Anterior cingulate cortex (tissue), 58 donors: ENCODE results near the gene COPS4.
"Not testable (repeated sequence)": the region's sequence is repeated elsewhere in the genome, so short reads cannot be mapped to it uniquely, and the experiment has no call there.

Source experiments
- DNase-seq, 58 donors: peaks; one replicate each; lab custom pipeline; 2025; lab: John Stamatoyannopoulos, UW

Gene COPS4

DNA sequence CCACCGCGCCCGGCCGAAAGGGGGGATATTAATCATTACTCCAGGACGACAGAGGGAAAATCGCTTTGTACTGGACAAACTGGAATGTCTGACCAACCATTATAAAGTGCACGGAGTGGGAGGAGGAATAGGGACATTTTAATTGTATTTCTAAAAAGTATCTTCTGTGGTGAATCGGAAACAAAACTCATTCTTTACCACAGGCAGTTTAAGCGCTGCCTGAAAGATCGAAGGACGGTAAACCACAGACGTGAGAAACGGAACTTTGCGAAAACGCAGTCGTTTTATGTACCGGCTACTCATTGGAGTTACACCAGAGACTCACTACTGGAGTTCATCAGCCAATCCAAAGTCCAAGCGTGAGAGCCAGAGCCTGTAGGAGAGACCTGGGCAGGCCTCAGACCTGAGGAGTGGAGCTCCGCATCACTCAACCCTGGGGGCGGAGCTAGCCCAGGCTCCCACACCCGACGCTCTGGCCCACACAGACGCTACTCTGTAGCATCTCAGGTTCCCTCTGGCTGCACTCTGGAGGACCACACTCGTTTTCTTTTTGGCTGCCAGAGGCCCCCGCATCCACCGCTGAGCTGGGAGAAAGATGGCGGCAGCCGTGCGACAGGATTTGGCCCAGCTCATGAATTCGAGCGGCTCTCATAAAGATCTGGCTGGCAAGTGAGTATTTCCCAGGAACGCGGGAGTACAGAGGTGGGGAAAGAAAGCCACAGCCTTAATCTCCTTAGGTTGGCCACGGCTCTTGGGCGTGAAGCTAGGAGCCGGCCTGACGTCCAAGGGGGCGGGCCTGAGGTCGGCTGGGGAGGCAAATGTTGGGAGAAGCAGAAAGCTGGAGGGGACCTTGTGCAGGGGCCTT lies at the start of gene COPS4:
COPS4 (plus strand) TSS at position 554 of the 865 bp plus-strand sequence; CDS start at position 596, 42 bp downstream.
- DNase-seq = peak; percentile 71 to 99 (median 97)

GRCh38 chr4:82987519-82987918 lies 47.5 kb upstream of the COPS4 start:
- DNase-seq = not testable (repeated sequence)

DNA sequence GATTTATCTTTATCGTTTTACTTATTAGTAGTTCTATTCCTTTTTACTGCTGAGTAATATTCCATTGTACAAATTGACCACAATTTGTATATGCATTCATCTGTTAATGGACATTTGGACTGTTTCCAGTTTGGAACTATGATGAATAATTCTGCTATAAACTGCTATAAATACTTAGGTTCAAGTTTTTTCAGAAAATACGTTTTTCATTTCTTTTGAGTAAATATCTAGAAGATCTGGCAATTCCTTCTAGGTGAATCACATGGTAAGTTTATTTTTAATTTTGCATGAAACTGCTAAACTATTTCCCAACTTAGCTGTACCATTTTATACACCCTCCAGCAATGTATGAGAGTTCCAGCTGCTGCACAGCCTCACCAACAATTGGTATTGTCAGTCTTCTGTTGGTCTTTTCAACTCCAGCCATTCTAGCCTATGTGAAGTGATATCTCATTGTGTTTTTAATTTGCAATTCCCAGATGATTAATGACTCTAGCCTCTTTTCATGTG lies 46.6 kb upstream of the COPS4 start:
- DNase-seq = no peak

DNA sequence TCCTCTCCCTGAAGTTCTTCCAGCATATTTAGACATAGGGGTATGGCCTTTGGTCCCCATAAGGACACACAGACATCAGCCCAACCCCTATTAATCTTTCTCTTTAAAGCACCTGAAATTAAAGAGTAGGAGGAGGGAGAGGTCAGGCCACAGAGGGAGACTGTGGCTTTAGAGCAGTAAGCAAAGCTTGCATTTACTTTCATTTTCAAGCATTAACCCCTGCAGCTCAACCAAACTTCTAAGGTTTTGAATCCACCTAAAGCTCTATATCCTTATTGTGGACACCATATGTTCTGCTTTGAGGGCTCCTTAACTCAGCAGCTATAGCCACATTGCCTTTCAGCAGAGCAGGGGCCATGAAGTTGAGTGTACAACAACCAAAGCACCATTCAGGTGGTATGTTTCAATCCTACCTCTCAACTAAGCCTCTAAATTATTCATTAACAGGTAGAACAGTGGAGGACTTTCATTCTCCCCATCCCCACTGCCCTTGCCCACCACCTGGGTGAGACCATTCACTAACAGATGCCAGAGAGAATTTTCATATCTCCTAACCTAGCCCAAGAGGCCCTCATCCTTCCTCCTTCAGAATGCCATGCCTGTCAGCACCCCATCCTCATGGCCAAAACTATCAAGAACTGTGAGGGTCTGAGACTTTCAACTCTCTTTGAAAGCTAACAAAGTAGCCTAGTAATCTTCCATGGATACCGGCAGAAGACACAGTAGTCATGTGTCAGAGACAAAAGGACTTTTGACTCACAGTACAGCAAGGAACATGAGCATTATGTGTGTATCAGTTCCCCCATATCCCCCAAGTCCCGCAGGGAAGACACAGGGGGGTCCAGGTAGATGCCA lies 45.2 kb upstream of the COPS4 start:
- no peak for DNase-seq

GRCh38 chr4:82994834-82995233 lies 40.1 kb upstream of the COPS4 start:
- no peak for DNase-seq

GRCh38 chr4:82998898-82999297 lies 36.1 kb upstream of the COPS4 start:
- no peak for DNase-seq

- DNase-seq = no peak
Measured at GRCh38 chr4:83002329-83002728, 32.7 kb upstream of the COPS4 start.

DNA sequence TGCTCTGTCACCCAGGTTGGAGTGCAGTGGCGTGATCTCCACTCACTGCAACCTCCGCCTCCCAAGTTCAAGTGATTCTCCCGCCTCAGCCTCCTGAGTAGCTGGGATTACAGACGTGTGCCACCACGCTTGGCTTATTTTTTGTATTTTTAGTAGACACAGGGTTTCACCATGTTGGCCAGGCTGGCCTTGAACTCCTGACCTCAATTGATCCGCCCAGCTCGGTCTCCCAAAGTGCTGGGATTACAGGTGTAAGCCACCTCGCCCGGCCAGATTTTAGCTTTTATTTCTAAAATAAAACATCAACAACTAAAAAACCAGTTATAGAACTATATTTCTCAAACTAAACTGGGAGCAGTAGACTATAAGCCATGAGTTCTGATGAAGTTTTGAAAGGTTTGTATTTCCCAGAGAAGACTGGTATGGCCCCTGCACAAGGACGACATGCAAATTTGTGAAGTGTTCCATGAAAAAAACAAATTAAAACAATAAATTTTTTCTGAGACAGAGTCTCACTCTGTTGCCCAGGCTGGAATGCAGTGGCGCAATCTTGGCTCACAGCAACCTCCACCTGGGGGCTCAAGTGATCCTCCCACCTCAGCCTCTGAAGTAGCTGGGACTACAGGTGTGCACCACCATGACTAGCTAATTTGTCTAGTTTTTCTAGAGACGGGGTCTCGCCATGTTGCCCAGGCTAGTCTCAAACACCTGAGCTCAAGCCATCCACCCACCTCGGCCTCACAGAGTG lies 31.8 kb upstream of the COPS4 start:
- DNase-seq = not testable (repeated sequence)

GRCh38 chr4:83009529-83009928 lies 25.5 kb upstream of the COPS4 start:
- no peak for DNase-seq

GRCh38 chr4:83010111-83010521 lies 24.9 kb upstream of the COPS4 start:
- DNase-seq = peak in 10 of 58 donors; percentile 16 to 58 (median 39)

DNA sequence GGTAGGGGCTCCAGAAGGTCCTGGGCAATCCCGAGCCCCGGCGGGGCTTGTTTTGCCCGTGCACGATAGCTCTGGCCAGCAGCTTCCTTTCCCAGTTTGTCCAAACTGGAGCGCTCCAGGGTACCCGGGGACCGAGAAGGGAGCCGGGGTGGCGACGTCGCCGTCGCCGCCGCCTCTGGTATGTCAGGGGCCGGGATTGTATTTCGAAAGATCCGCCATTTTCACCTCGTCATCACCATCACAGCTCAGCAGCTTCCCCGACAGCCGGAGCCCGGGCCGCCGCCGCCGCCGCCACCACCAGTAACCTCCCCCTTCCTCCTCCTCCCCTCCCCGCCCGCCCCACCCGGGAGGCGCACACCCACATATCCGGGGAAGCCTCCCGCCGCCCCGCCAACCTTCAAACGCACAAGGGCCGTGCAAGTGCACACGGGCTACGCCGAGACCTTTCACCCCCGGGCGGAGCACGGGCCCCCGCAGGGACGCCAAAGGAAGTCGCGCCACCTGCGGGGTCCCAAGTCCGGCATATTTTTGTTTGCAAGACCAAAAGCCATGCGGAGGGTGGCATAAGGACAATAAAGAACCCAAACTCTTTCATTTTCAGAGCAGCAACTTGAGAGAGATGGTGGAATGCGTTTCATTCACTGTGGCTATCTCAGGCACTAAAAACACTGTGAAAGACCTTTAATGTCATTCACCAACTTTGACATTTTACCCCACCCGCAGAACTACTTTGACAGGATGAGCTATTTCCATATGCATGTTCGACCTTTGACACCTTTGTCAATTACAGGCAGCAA lies 24.3 kb upstream of the COPS4 start, which contains the start of gene LIN54:
LIN54 (minus strand) TSS at position 302 of the 797 bp plus-strand sequence. CDS start 25,979 bp downstream, outside the sequence.
- peak in 56 of 58 donors; percentile 27 to 81 (median 62) for DNase-seq

DNA sequence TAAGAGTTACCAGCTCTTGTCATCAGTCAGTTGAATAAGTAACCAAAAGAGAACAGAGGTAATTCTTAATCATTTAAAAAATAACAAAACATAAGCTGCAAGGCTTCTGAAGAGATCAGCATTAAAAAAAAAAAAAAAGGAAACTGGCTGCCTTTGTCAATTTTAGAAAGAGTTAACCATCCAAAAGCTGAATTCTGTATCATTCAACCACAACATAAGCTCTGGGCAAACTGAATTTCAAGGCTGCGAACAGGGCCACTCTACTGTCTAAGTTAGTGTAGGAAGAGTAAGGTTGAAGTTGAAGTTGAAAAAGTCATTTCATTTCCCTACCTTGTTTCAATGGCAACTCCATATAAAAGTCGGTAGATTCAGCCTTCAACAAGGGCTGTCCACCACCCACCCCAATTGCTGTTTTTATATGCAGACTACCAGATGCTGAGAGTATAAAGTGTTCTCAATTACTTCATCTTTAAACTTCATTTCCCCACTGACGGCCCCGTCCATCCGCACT lies 23.2 kb upstream of the COPS4 start:
- DNase-seq = peak in 1 of 58 donors; percentile 49

DNA sequence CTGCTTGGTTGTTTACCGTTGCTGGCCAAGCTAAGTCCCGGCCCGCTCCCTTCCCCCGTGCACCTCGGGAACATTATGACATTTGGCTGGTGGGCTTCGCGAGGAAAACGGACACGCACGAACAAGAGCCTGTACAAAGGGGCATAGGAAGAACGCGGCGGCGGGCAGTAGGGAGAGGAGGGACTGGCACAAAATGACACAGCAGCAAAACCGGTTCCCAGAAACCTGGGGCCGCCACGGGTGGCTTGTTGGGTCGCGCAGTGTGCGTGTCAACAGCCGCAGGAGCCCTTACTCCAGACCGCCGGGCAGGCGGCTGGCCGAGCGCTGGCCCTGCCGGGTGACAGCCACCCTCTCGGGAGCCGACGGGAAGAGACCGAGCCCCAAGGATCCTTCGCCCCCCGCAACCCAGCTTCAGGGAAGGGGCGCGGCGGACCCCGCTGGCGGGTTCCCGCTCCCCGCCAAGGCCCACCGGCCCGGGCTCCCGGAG lies 22.7 kb upstream of the COPS4 start:
- DNase-seq = peak in 43 of 58 donors; percentile 2 to 73 (median 35)

DNA sequence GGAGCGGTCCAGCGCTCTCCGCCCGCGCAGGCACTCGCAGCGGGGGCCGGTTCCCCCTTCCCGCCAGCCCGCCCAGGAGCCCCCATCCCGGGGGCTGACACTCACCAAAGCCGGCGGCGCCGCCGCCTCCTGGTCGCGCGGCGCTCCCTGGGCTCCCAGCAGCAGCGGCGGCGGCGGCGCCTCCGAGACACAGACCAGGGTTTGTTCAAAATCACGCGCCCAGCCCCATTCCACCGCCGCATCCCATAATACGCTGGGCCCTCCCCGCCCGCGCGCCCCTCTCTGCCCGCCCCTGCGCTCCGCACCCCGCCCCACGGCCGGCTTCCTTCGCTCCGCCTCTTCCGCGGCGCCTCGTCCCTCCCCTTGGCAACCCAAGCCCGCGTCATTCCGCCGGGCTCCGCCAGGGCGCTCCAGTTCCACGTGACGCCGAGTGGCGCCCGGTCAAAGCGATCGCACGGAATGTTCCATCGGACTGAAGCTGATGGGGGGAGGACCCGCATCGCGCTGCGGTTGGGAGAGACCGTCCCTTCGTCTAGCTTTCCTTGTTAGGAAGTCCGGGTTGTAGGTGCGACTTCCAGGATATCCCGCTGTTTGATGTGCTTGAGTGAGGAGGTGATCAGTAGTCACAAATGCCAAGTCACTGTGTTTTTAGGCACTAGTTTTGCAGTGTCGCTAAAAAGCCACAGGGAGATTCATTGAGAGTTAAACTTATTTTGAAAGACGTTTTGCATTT lies 22.1 kb upstream of the COPS4 start:
- peak; percentile 87 to 99 (median 98) for DNase-seq

DNA sequence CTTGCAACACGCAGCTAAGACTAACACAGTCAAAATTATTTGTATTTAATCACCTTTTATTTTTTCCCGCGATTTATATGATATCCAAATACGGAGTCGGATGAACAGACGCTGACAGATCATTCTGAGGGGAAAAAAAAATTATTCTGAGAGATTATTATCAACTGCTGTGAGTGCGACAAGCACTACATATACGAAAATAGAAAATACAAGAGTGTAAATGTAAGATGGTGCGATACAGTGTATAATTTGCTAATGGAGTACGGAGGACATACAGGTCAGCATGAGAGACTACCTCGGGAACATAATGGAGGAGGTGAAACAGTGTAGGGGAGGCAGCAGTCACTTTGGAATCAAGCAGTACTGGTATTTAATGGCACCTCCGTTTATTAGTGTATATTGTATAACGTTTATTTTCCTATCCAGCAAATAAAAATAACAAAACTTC lies 21.5 kb upstream of the COPS4 start:
- peak in 1 of 58 donors; percentile 47 for DNase-seq

DNA sequence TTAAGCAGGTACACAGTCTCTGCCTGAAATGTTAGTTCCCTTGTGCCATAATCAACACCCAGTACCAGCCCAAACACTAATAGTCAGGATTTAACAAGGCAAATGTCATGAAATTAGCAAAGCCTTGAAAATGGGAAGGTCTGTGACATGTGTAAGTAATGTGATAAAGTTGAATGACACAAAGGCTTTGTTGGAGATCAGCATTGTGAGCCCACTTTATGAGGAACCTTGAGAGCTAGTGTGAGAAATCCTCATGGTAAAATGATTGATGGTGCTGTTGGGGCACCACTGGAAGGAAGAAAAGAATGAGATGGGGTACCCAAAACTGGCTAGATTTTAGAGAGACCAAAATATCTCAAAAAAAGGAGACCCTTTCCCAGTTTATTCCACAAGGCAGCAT lies 21.1 kb upstream of the COPS4 start:
- DNase-seq = peak in 1 of 58 donors; percentile 7

DNA sequence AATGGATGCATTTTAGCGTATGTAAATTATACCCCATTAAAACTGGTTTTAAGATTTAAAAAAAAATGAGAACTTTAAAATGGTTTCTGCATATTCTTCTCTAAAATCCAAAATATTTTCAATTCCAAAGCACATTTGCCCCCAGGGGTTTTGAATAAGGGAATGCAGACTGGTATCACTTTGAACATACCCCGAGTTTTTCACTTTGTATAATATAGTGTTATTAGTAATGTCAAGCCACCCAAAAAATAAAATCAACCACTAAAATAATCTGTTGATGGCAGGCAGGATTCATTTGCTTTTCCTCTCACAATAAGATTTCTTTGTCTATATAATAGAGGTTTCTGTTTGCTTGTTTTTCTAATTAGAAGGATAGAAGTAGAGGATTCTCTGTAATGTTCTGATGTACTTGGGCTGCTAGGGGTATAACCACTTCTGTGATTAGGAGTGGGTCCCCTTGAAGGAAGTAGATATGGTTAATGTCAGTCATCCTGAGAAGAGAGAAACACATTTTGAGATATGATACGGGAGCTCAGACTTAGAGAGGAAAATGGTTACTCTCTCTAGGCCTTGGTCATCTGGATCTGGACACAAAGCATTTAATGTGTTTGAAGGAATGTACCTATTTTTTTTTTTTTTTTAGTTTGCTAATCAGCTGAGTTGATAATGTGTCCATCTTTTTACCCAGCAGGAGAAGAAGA lies 15.0 kb upstream of the COPS4 start:
- no peak for DNase-seq
